ENCODE results near the gene TRIM36. TPM values are rescaled to one million over a fixed set of nuclear protein-coding genes. Genes with fewer than 3 reads are reported as not detected.

TRIM36 gene, protein sequence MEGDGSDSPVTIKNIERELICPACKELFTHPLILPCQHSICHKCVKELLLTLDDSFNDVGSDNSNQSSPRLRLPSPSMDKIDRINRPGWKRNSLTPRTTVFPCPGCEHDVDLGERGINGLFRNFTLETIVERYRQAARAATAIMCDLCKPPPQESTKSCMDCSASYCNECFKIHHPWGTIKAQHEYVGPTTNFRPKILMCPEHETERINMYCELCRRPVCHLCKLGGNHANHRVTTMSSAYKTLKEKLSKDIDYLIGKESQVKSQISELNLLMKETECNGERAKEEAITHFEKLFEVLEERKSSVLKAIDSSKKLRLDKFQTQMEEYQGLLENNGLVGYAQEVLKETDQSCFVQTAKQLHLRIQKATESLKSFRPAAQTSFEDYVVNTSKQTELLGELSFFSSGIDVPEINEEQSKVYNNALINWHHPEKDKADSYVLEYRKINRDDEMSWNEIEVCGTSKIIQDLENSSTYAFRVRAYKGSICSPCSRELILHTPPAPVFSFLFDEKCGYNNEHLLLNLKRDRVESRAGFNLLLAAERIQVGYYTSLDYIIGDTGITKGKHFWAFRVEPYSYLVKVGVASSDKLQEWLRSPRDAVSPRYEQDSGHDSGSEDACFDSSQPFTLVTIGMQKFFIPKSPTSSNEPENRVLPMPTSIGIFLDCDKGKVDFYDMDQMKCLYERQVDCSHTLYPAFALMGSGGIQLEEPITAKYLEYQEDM
- 2.6 TPM for polyA plus RNA-seq
- long read RNA-seq, donor 1: 0 reads
- long read RNA-seq, donor 2, partial matches to known transcripts: 0 of 1 reads
- long read RNA-seq, donor 2, other reads (novel, unspliced or antisense): 0 of 1 reads
- long read RNA-seq, donor 3, full-length matches to known transcripts: 1 of 1 reads
- long read RNA-seq, donor 3, partial matches to known transcripts: 0 of 1 reads
- long read RNA-seq, donor 3, other reads (novel, unspliced or antisense): 0 of 1 reads
- long read RNA-seq, donor 4: 0 reads
- long read RNA-seq, donor 5: 0 reads
- long read RNA-seq, donor 6: 0 reads
- long read RNA-seq, donor 7, full-length matches to known transcripts: 1 of 1 reads
- long read RNA-seq, donor 7, partial matches to known transcripts: 0 of 1 reads
- long read RNA-seq, donor 7, other reads (novel, unspliced or antisense): 0 of 1 reads
- long read RNA-seq, donor 8: 0 reads
- long read RNA-seq, donor 9: 0 reads
- long read RNA-seq, donor 10: 0 reads
- long read RNA-seq, donor 11: 0 reads

GRCh38 chr5:115169487-115170133 is at the start of gene TRIM36:
Gene TRIM36, minus strand, starts transcription at chr5:115169908. Its CDS starts 274 bp downstream, at chr5:115169634.
- Histone ChIP-seq H3K27me3 (ENCODE audit: control insufficient read depth, insufficient read depth, low read length) (peaks cover 69% of the 10 kb centered on the region), H3K4me1 (ENCODE audit: control insufficient read depth, insufficient read depth, low read length) (peaks cover 10% of the 10 kb centered on the region), H3K4me3 (ENCODE audit: low read length) (peak within 1 kb of the TSS; percentile 71), H3K27ac (ENCODE audit: low read length) (peak within 1 kb of the TSS; percentile 43), H3K36me3 (ENCODE audit: control insufficient read depth, insufficient read depth, low read length) (no peaks in the 10 kb centered on the region), H3K9me3 (ENCODE audit: control insufficient read depth, low read depth, low read length) (peaks cover 14% of the 10 kb centered on the region)
- WGBS (ENCODE audit: insufficient coverage, low lambda C conversion rate): no CpG with 5 or more reads among the region's 68 CpGs
- DNase-seq: peak; percentile 93 to 96

DNA sequence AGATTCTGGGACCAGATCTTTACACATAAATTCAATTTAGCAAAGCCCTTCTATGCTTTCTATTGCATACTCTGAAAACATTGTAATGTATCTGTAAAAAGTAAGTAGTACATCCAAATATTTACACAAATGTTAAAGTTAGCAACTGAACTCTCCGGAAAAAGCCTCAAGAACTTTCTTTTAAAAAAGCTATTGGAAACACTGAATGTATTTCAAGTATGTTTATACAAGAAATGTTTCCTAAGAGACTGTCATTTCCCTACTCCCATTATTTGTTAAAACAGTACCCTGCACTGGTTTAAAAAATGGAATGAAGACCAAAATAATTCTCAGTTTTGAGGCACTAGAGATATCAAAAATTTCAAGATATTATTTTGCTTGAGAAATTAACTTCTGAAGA is 44.8 kb upstream of the TRIM36 start:
- Histone ChIP-seq H3K36me3 (ENCODE audit: control insufficient read depth, insufficient read depth, low read length) (peaks cover 6% of the 10 kb centered on the region), H3K4me3 (ENCODE audit: low read length) (no peak overlapping the region), H3K9me3 (ENCODE audit: control insufficient read depth, low read depth, low read length) (no peaks in the 10 kb centered on the region), H3K27ac (ENCODE audit: low read length) (no peak overlapping the region), H3K27me3 (ENCODE audit: control insufficient read depth, insufficient read depth, low read length) (no peaks in the 10 kb centered on the region), H3K4me1 (ENCODE audit: control insufficient read depth, insufficient read depth, low read length) (no peaks in the 10 kb centered on the region)
- no peak for DNase-seq
- WGBS (ENCODE audit: insufficient coverage, low lambda C conversion rate): 100% methylated on average over 1 of the region's 1 CpG

- Histone ChIP-seq H3K27ac (ENCODE audit: low read length) (no peak overlapping the region), H3K4me1 (ENCODE audit: control insufficient read depth, insufficient read depth, low read length) (no peaks in the 10 kb centered on the region), H3K27me3 (ENCODE audit: control insufficient read depth, insufficient read depth, low read length) (no peaks in the 10 kb centered on the region), H3K36me3 (ENCODE audit: control insufficient read depth, insufficient read depth, low read length) (peaks cover 6% of the 10 kb centered on the region), H3K4me3 (ENCODE audit: low read length) (no peak overlapping the region), H3K9me3 (ENCODE audit: control insufficient read depth, low read depth, low read length) (no peaks in the 10 kb centered on the region)
- DNase-seq: peak in 1 of 2 donors; percentile 8
- no CpG with 5 or more reads among the region's 3 CpGs for WGBS (ENCODE audit: insufficient coverage, low lambda C conversion rate)
Observed at GRCh38 chr5:115209279-115209678, 39.6 kb upstream of the TRIM36 start.

DNA sequence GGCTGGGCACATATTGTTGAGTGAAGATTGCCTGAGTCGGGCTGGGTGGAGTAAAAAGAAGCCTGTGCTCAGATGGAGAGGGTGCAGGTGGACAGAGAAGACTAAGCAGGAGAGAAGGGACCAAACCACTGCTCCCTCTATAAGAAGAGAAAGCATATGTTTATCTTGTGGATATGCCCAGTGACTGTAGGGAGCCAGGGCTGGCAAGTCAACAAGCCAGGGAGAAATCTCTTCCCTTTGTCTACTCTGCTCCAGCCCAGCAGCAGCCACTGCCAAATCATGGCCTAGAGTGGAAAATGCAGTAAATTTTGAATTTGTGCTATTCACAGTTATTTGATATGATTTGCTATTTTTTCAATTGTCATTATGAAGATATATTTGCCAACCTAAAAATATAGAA is 33.2 kb upstream of the TRIM36 start:
- H3K4me3 ChIP-seq (ENCODE audit: low read length): no peak overlapping the region
- WGBS (ENCODE audit: insufficient coverage, low lambda C conversion rate): no CpG with 5 or more reads among the region's 1 CpG
- H3K9me3 ChIP-seq (ENCODE audit: control insufficient read depth, low read depth, low read length): no peaks in the 10 kb centered on the region
- no peaks in the 10 kb centered on the region for H3K36me3 ChIP-seq (ENCODE audit: control insufficient read depth, insufficient read depth, low read length)
- no peaks in the 10 kb centered on the region for H3K27me3 ChIP-seq (ENCODE audit: control insufficient read depth, insufficient read depth, low read length)
- H3K27ac ChIP-seq (ENCODE audit: low read length): no peak overlapping the region
- H3K4me1 ChIP-seq (ENCODE audit: control insufficient read depth, insufficient read depth, low read length): no peaks in the 10 kb centered on the region
- no peak for DNase-seq

GRCh38 chr5:115196161-115196560 is 26.5 kb upstream of the TRIM36 start:
- WGBS (ENCODE audit: insufficient coverage, low lambda C conversion rate): no CpG with 5 or more reads among the region's 3 CpGs
- H3K27ac ChIP-seq (ENCODE audit: low read length): no peak overlapping the region
- H3K27me3 ChIP-seq (ENCODE audit: control insufficient read depth, insufficient read depth, low read length): no peaks in the 10 kb centered on the region
- no peak overlapping the region for H3K4me3 ChIP-seq (ENCODE audit: low read length)
- H3K9me3 ChIP-seq (ENCODE audit: control insufficient read depth, low read depth, low read length): no peaks in the 10 kb centered on the region
- no peaks in the 10 kb centered on the region for H3K36me3 ChIP-seq (ENCODE audit: control insufficient read depth, insufficient read depth, low read length)
- no peak for DNase-seq
- H3K4me1 ChIP-seq (ENCODE audit: control insufficient read depth, insufficient read depth, low read length): peaks cover 4% of the 10 kb centered on the region

DNA sequence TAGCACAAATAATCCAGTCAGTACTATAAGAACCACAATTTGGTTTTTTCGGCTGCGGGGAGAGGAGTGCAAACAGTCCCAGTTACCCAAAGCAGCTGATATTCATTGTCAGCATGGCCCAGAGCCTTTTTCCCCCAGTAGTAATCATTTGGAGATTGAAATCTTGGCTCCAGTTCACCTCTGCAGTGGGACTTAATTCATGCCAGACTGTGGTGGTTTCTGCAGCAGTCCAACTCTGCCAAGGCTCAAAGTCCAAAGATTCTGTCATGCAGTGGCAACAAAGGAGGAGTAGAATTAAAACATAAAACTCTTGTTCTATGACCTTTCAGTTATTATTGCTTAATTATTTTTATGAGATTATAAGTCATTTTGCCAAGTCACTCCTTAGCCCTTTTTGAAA is 25.0 kb upstream of the TRIM36 start:
- Histone ChIP-seq H3K27ac (ENCODE audit: low read length) (no peak overlapping the region), H3K9me3 (ENCODE audit: control insufficient read depth, low read depth, low read length) (no peaks in the 10 kb centered on the region), H3K4me1 (ENCODE audit: control insufficient read depth, insufficient read depth, low read length) (peaks cover 4% of the 10 kb centered on the region), H3K4me3 (ENCODE audit: low read length) (no peak overlapping the region), H3K27me3 (ENCODE audit: control insufficient read depth, insufficient read depth, low read length) (no peaks in the 10 kb centered on the region), H3K36me3 (ENCODE audit: control insufficient read depth, insufficient read depth, low read length) (no peaks in the 10 kb centered on the region)
- WGBS (ENCODE audit: insufficient coverage, low lambda C conversion rate): no CpG with 5 or more reads among the region's 2 CpGs
- peak; percentile 64 to 80 for DNase-seq

DNA sequence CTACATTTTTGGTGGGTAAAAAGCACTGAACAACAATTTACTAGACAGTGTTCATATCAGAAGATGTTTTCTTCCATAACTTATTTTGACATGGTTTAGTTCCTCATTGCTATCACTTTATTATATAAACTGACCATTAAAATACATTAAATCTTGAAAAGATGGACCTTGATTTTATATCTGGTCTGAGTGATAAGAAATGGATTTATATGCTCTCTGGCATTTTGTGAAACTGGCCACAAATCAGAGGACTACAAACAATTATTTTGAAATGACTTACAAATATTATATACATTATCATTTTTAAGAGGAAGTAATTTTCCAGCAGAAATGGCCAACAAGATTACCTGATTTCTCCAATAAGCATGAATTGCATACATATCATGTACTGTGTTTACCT is 23.6 kb upstream of the TRIM36 start:
- peaks cover 4% of the 10 kb centered on the region for H3K4me1 ChIP-seq (ENCODE audit: control insufficient read depth, insufficient read depth, low read length)
- no peak overlapping the region for H3K27ac ChIP-seq (ENCODE audit: low read length)

GRCh38 chr5:115192098-115192497 is 22.4 kb upstream of the TRIM36 start:
- Histone ChIP-seq H3K9me3 (ENCODE audit: control insufficient read depth, low read depth, low read length) (no peaks in the 10 kb centered on the region), H3K36me3 (ENCODE audit: control insufficient read depth, insufficient read depth, low read length) (no peaks in the 10 kb centered on the region), H3K4me1 (ENCODE audit: control insufficient read depth, insufficient read depth, low read length) (peaks cover 4% of the 10 kb centered on the region), H3K4me3 (ENCODE audit: low read length) (no peak overlapping the region), H3K27ac (ENCODE audit: low read length) (no peak overlapping the region), H3K27me3 (ENCODE audit: control insufficient read depth, insufficient read depth, low read length) (peaks cover 2% of the 10 kb centered on the region)
- WGBS (ENCODE audit: insufficient coverage, low lambda C conversion rate): 40% methylated on average over 1 of the region's 1 CpG
- DNase-seq: no peak

More for the DNA sequence above, 23.6 kb upstream of the TRIM36 start:
- DNase-seq: no peak
- no peak overlapping the region for H3K4me3 ChIP-seq (ENCODE audit: low read length)
- H3K9me3 ChIP-seq (ENCODE audit: control insufficient read depth, low read depth, low read length): no peaks in the 10 kb centered on the region
- no peaks in the 10 kb centered on the region for H3K36me3 ChIP-seq (ENCODE audit: control insufficient read depth, insufficient read depth, low read length)
- H3K27me3 ChIP-seq (ENCODE audit: control insufficient read depth, insufficient read depth, low read length): no peaks in the 10 kb centered on the region

DNA sequence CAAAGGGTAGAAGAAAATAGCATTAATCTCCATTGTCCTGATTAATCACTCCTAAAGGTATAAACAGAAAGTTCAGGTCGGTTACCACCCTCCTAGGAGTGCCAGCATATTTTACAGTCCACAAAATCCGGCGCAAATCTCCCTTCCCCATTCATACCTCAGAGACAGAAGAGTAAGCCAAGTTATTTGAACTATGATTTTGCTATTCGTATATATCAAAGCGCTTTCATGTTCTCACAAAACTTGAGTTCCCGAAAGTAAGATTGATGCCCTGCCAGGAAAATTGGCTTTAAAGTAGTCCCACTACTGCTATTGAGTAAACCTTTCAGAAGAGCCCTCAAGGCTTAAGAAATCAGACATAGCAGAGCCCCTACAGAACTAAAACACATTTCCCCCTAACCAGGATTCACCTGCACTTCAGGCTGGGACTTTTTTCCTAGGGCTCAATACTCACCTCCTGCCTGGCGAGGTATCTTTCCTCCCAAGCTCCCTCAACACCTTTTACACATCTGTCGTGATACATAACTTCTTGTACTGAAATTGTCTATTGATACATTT is 21.8 kb upstream of the TRIM36 start:
- H3K4me1 ChIP-seq (ENCODE audit: control insufficient read depth, insufficient read depth, low read length): peaks cover 4% of the 10 kb centered on the region
- H3K9me3 ChIP-seq (ENCODE audit: control insufficient read depth, low read depth, low read length): no peaks in the 10 kb centered on the region
- H3K27me3 ChIP-seq (ENCODE audit: control insufficient read depth, insufficient read depth, low read length): peaks cover 4% of the 10 kb centered on the region
- 100% methylated on average over 1 of the region's 8 CpGs for WGBS (ENCODE audit: insufficient coverage, low lambda C conversion rate)
- no peaks in the 10 kb centered on the region for H3K36me3 ChIP-seq (ENCODE audit: control insufficient read depth, insufficient read depth, low read length)
- no peak for DNase-seq
- H3K4me3 ChIP-seq (ENCODE audit: low read length): no peak overlapping the region
- H3K27ac ChIP-seq (ENCODE audit: low read length): no peak overlapping the region

Data from large intestine (tissue), 12 donors.